HEK293 (cell line): ENCODE data around the gene UBXN6.

Experiments
- CTCF ChIA-PET: fragments of 350-600 bp; formaldehyde crosslinking; extraction: SDS; loops from one replicate; lab custom pipeline; 2021; ENCODE audit warnings: antibody characterized with exemption; lab: Yijun Ruan, JAX
- POLR2A ChIA-PET: fragments of 300-600 bp; formaldehyde crosslinking; extraction: SDS; loops from one replicate; lab custom pipeline; 2020; ENCODE audit warnings: antibody characterized with exemption, inconsistent platforms; lab: Yijun Ruan, JAX
- H3K27ac ChIP-seq: fragments of 200-500 bp; sonication (Bioruptor generic); 2 replicates; pipeline ENCODE4 v1.5.1; 2014; ENCODE audit warnings: low read depth, low read length, control low read depth, inconsistent platforms; ENCODE audit errors: extremely low read depth
- H3K36me3 ChIP-seq, 2 experiments: fragments of 200-500 bp in 1 of 2; sonication (Bioruptor generic) in 1 of 2; 1 replicate in 1 of 2; 2 replicates in 1 of 2; pipeline ENCODE4 v1.5.1; 2014 to 2017; ENCODE audit warnings: inconsistent platforms in 2 of 2, low read length in 2 of 2; ENCODE audit not compliant: control insufficient read depth in 2 of 2, insufficient read depth in 1 of 2
- H3K4me1 ChIP-seq: fragments of 200-500 bp; sonication (Bioruptor generic); 2 replicates; pipeline ENCODE4 v1.5.1; 2014; ENCODE audit warnings: mild to moderate bottlenecking, low read length, inconsistent platforms; ENCODE audit not compliant: control insufficient read depth, insufficient read depth
- H3K4me3 ChIP-seq: 2 replicates; pipeline ENCODE4 v1.5.1; 2011; ENCODE audit warnings: low read depth, mild to moderate bottlenecking, control low read depth, low read length, moderate library complexity
- H3K9me3 ChIP-seq: fragments of 200-500 bp; sonication (Bioruptor generic); 2 replicates; pipeline ENCODE4 v1.5.1; 2014; ENCODE audit warnings: low read depth, low read length, inconsistent platforms; ENCODE audit not compliant: control insufficient read depth, insufficient read depth
- GLIS2 ChIP-seq: fragments of 450-650 bp; formaldehyde crosslinking; IDR thresholded peaks from 2 replicates; pipeline ENCODE4 v1.5.1; 2016; ENCODE audit warnings: missing biosample characterization, missing genetic modification characterization
- HOXD13 ChIP-seq: sonication (generic); formaldehyde crosslinking; IDR thresholded peaks from 2 replicates; pipeline ENCODE4 v1.8.0; 2022; ENCODE audit warnings: missing genetic modification reagents, borderline replicate concordance
- MYNN ChIP-seq: fragments of 450-650 bp; formaldehyde crosslinking; IDR thresholded peaks from 2 replicates; pipeline ENCODE4 v1.5.1; 2016; ENCODE audit warnings: missing biosample characterization, missing genetic modification characterization, borderline replicate concordance
- MZF1 ChIP-seq: fragments of 450-650 bp; formaldehyde crosslinking; IDR thresholded peaks from 2 replicates; pipeline ENCODE4 v1.5.1; 2017; ENCODE audit warnings: missing biosample characterization, missing genetic modification characterization, borderline replicate concordance
- PRDM1 ChIP-seq: fragments of 450-650 bp; formaldehyde crosslinking; IDR thresholded peaks from 2 replicates; pipeline ENCODE4; 2016; ENCODE audit warnings: missing biosample characterization, missing genetic modification characterization
- ZFP69B ChIP-seq: fragments of 450-650 bp; formaldehyde crosslinking; IDR thresholded peaks from 2 replicates; pipeline ENCODE4 v1.5.1; 2016; ENCODE audit warnings: missing biosample characterization, missing genetic modification characterization
- ZIC2 ChIP-seq: fragments of 450-650 bp; formaldehyde crosslinking; IDR thresholded peaks from 2 replicates; pipeline ENCODE4 v1.5.1; 2016; ENCODE audit warnings: missing biosample characterization, missing genetic modification characterization
- ZNF16 ChIP-seq: fragments of 450-650 bp; formaldehyde crosslinking; IDR thresholded peaks from 2 replicates; pipeline ENCODE4 v1.5.1; 2016; ENCODE audit warnings: low read depth, missing biosample characterization, missing genetic modification characterization
- ZNF510 ChIP-seq: fragments of 450-650 bp; formaldehyde crosslinking; IDR thresholded peaks from 2 replicates; pipeline ENCODE4 v1.5.1; 2018; ENCODE audit warnings: mild to moderate bottlenecking, missing genetic modification characterization, missing biosample characterization; ENCODE audit not compliant: insufficient replicate concordance
- ZNF530 ChIP-seq: fragments of 450-650 bp; formaldehyde crosslinking; IDR thresholded peaks from 2 replicates; pipeline ENCODE4 v1.5.1; 2016; ENCODE audit warnings: low read depth, missing biosample characterization, missing genetic modification characterization
- ZNF645 ChIP-seq: fragments of 450-650 bp; formaldehyde crosslinking; IDR thresholded peaks from 2 replicates; pipeline ENCODE4; 2016; ENCODE audit warnings: missing biosample characterization, missing genetic modification characterization
- ZNF664 ChIP-seq: fragments of 450-650 bp; formaldehyde crosslinking; IDR thresholded peaks from 2 replicates; pipeline ENCODE4 v1.5.1; 2016; ENCODE audit warnings: missing biosample characterization, missing genetic modification characterization
- ZNF785 ChIP-seq: fragments of 450-650 bp; formaldehyde crosslinking; IDR thresholded peaks from 2 replicates; pipeline ENCODE4 v1.5.1; 2016; ENCODE audit warnings: missing biosample characterization, missing genetic modification characterization
- ZNF843 ChIP-seq: fragments of 450-650 bp; formaldehyde crosslinking; IDR thresholded peaks from 2 replicates; pipeline ENCODE4 v1.5.1; 2016; ENCODE audit warnings: missing biosample characterization, missing genetic modification characterization
- TF ChIP-seq, protein P1 (sequence below): fragments of 450-650 bp; formaldehyde crosslinking; IDR thresholded peaks from 2 replicates; pipeline ENCODE4 v1.5.1; 2016; ENCODE audit warnings: missing biosample characterization, missing genetic modification characterization, low read depth

The UBXN6 gene

GRCh38 chr19:4428326-4428975 lies 29.1 kb downstream of the UBXN6 start:
- no peaks in the 10 kb centered on the region for H3K4me1 ChIP-seq
- CTCF ChIA-PET: interaction anchor here (1.6 kb wide), 1 partner anchor 208 kb away, joined by 3 read pairs; no protein-coding TSS in a partner anchor
- no peak overlapping the region for H3K27ac ChIP-seq
- H3K9me3 ChIP-seq: no peaks in the 10 kb centered on the region
- H3K4me3 ChIP-seq: no peak overlapping the region
- H3K36me3 ChIP-seq: peaks cover 56 to 87% of the 10 kb centered on the region in 2 experiments
- POLR2A ChIA-PET: interaction anchor here (0.5 to 1.6 kb wide), 4 partner anchors 12 to 197 kb away, joined by 3 to 8 read pairs (median 3); no protein-coding TSS in a partner anchor
- peak; percentile 13; the same call in 1 of the 2 replicates for TF ChIP-seq ZNF664 (tag by site-specific recombination)
- no peak for TF ChIP-seq ZNF530 (tag by site-specific recombination)
- TF ChIP-seq, all 188 proteins: peak for 1

GRCh38 chr19:4425537-4425936 lies 32.1 kb downstream of the UBXN6 start:
- TF ChIP-seq PRDM1 (tag by site-specific recombination): 0 out of 2 replicates have a peak, but pooled peaks have one; percentile 6
- no peak for TF ChIP-seq ZNF843 (tag by site-specific recombination)
- no peak for TF ChIP-seq MYNN (tag by site-specific recombination)
- Histone ChIP-seq H3K27ac (no peak overlapping the region), H3K4me3 (no peak overlapping the region), H3K4me1 (no peaks in the 10 kb centered on the region), H3K36me3 (peaks cover 59 to 85% of the 10 kb centered on the region in 2 experiments), H3K9me3 (no peaks in the 10 kb centered on the region)
- POLR2A ChIA-PET: no interaction called here
- CTCF ChIA-PET: no interaction called here

DNA sequence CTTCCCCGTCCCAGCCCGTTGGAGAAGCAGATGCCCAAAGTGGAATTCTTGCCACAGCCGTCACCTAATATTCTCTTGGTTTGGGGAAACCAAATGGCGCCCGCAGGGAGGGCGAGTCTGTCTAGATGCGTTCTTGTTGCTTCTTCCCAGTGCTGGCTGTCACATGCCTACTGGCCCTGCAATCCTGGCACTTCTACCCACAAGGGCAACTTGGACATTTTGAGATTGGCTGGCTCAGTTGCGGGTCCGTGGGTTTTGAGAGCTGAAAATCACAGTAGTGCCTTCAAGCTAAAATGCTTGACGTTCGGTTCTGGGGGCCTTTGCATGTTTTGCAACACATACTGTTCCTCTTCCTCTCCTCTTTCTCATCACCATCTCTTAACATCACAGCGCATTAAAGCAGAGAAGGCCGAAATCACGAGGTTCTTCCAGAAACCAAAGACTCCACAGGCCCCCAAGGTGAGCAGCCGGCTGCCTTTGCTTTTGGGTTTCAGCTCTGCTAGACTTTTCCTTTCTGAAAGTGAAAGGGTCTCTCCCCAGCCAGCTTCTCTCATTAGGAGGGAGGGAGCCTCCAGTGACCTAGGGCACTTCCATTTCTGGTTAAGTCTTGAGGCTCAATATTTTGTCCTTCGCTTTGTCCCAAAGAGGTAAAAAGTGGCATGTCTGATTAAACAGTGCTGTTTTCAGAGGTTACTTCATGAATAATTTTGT lies 34.0 kb downstream of the UBXN6 start:
- POLR2A ChIA-PET: interaction anchor here (1.3 kb wide), 1 partner anchor 22 kb away, joined by 3 read pairs; the partner anchor contains the start of gene CHAF1A
- no peak overlapping the region for H3K27ac ChIP-seq
- CTCF ChIA-PET: interaction anchor here (0.6 to 1.0 kb wide), 5 partner anchors 8 to 157 kb away, joined by 3 to 4 read pairs (median 3); no protein-coding TSS in a partner anchor

GRCh38 chr19:4416268-4416667 lies 41.3 kb downstream of the UBXN6 start:
- no peak overlapping the region for H3K4me3 ChIP-seq
- no peak overlapping the region for H3K27ac ChIP-seq
- H3K36me3 ChIP-seq: peaks cover 68 to 94% of the 10 kb centered on the region in 2 experiments
- ChIA-PET POLR2A (interaction anchor here (1.9 to 2.5 kb wide), 3 partner anchors 10 to 14 kb away, joined by 8 to 9 read pairs (median 8); no protein-coding TSS in a partner anchor), CTCF (interaction anchor here (0.7 to 3.2 kb wide), 4 partner anchors 14 to 942 kb away, joined by 3 to 14 read pairs (median 4); no protein-coding TSS in a partner anchor)
- peaks cover 15% of the 10 kb centered on the region for H3K4me1 ChIP-seq
- no peak for TF ChIP-seq ZNF785 (tag by site-specific recombination)
- TF ChIP-seq PRDM1 (tag by site-specific recombination): peak; percentile 71
- TF ChIP-seq ZIC2 (tag by site-specific recombination): no peak
- H3K9me3 ChIP-seq: no peaks in the 10 kb centered on the region

More for the DNA sequence above, 34.0 kb downstream of the UBXN6 start:
- no peak overlapping the region for H3K4me3 ChIP-seq
- TF ChIP-seq ZNF510 (tag by site-specific recombination): no peak
- TF ChIP-seq PRDM1 (tag by site-specific recombination): peak; percentile 66; the same call in 1 of the 2 replicates
- no peaks in the 10 kb centered on the region for H3K4me1 ChIP-seq
- H3K9me3 ChIP-seq: no peaks in the 10 kb centered on the region
- peaks cover 68 to 83% of the 10 kb centered on the region in 2 experiments for H3K36me3 ChIP-seq

- CTCF ChIA-PET: interaction anchor here (0.6 to 3.2 kb wide), 4 partner anchors 8 to 148 kb away, joined by 3 to 14 read pairs (median 3); no protein-coding TSS in a partner anchor
- TF ChIP-seq, protein P1, sequence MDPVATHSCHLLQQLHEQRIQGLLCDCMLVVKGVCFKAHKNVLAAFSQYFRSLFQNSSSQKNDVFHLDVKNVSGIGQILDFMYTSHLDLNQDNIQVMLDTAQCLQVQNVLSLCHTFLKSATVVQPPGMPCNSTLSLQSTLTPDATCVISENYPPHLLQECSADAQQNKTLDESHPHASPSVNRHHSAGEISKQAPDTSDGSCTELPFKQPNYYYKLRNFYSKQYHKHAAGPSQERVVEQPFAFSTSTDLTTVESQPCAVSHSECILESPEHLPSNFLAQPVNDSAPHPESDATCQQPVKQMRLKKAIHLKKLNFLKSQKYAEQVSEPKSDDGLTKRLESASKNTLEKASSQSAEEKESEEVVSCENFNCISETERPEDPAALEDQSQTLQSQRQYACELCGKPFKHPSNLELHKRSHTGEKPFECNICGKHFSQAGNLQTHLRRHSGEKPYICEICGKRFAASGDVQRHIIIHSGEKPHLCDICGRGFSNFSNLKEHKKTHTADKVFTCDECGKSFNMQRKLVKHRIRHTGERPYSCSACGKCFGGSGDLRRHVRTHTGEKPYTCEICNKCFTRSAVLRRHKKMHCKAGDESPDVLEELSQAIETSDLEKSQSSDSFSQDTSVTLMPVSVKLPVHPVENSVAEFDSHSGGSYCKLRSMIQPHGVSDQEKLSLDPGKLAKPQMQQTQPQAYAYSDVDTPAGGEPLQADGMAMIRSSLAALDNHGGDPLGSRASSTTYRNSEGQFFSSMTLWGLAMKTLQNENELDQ: no peak
- no peak for TF ChIP-seq ZNF530 (tag by site-specific recombination)
- TF ChIP-seq ZNF645 (tag by site-specific recombination): no peak
- no peak for TF ChIP-seq ZNF843 (tag by site-specific recombination)
- no peak for TF ChIP-seq ZFP69B (tag by site-specific recombination)
- TF ChIP-seq GLIS2 (tag by site-specific recombination): no peak
- TF ChIP-seq ZNF16 (tag by site-specific recombination): no peak
- TF ChIP-seq HOXD13 (CRISPR knock-in tag): no peak
- TF ChIP-seq MZF1 (tag by site-specific recombination): no peak
These were observed 42.2 kb downstream of the UBXN6 start for GRCh38 chr19:4415352-4415751.

More at GRCh38 chr19:4415352-4415751, 42.2 kb downstream of the UBXN6 start:
- Histone ChIP-seq H3K27ac (no peak overlapping the region), H3K4me1 (peaks cover 15% of the 10 kb centered on the region), H3K36me3 (peaks cover 69 to 94% of the 10 kb centered on the region in 2 experiments), H3K4me3 (no peak overlapping the region), H3K9me3 (no peaks in the 10 kb centered on the region)
- POLR2A ChIA-PET: interaction anchor here (0.6 to 2.5 kb wide), 4 partner anchors 9 to 266 kb away, joined by 3 to 9 read pairs (median 6); no protein-coding TSS in a partner anchor
